ENCODE measurements around the gene DPH7.
"Not testable (repeated sequence)": the region's sequence is repeated elsewhere in the genome, so short reads cannot be mapped to it uniquely, and the experiment has no call there.

The DPH7 gene

DNA sequence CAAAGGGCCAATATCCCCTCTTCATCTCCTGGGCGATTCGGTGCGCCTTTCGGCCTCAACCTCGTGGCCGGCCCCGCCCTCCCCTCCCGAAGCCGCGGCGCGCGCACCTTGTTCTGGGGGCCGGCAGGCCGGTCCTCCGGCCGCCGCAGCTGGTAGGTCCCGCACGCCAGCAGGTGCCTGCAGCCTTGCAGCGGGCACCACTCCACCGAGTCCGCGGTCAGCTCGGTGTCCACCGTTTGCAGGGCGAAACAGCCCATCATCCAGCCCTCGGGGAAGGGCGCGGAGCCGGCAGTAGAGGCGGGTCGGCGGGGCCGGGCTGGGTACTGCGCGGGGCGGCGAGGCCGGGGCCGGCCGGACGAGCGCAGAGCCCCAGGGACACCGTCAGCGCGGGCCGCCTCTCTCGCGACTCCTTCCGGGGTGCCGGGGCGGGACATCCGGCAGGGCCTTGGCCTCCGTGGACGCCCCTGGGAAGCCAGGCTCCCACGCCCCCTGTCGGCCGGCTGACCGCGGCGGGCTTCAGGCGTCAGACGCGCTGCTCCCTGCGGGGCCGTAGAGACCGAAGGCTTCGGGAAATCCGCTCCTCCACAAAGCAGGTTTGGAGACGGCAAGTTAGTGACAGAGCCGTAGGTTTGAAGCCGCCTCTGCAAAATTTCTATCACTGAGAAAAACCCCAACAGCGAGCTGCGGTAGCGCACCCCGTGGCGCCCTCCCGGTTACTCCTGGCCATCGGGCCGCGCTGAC lies at the start of gene DPH7:
TSS of gene DPH7 (minus strand) at position 408 of the 741 bp plus-strand sequence. CDS start at position 260, 148 bp downstream.
- peak; percentile 92 to 96 for DNase-seq (ENCODE audit: low read depth in 2 of 2)

DNA sequence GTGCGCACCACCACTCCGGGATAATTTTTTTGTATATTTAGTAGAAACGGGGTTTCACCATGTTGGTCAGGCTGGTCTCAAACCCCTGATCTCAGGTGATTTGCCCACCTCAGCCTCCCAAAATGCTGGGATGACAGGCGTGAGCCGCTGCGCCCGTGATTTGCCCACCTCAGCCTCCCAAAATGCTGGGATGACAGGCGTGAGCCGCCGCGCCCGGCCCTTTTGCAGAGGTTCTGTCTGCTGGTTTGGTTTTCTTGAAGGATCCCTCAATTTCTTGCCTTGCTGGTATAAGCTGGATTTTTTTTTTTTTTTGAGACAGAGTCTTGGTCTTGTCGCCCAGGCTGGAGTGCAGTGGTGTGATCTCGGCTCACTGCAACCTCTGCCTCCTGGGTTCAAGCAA lies 48.7 kb upstream of the DPH7 start:
- not testable (repeated sequence) for DNase-seq (ENCODE audit: low read depth in 2 of 2)

DNA sequence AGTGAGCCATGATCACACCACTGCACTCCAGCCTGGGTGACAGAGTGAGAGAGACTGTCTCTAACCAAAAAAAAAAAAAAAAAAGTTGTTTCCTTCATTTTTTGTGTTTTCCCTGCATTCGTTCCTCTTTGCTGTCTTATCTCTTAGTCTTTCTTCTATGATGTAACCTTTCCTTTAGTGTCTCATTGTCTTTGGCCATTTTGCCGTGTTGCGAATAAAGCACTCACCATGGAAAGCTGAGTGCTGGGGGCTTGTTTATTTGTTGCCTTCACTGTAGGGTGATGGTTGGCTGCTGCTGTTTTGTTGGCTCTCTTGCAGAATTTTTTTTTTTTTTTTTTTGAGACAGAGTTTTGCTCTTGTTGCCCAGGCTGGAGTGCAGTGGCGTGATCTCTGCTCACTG lies 47.7 kb upstream of the DPH7 start:
- DNase-seq (ENCODE audit: low read depth in 2 of 2) = no peak

DNA sequence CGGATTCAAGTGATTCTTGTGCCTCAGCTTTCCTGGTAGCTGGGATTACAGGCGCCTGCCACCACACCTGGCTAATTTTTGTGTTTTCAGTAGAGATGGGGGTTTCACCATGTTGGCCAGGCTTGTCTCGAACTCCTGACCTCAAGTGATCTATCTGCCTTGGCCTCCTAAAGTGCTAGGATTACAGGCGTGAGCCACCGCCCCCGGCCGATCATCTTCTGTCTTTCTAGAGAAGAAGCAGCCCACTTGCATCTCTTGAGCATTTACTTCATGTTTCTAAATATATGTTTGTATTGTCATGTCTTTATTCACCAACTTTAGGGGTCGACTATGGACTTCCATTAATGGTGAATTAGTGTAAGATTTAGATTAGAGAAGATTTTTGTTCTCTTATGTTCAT lies 43.5 kb upstream of the DPH7 start:
- DNase-seq (ENCODE audit: low read depth in 2 of 2) = not testable (repeated sequence)

DNA sequence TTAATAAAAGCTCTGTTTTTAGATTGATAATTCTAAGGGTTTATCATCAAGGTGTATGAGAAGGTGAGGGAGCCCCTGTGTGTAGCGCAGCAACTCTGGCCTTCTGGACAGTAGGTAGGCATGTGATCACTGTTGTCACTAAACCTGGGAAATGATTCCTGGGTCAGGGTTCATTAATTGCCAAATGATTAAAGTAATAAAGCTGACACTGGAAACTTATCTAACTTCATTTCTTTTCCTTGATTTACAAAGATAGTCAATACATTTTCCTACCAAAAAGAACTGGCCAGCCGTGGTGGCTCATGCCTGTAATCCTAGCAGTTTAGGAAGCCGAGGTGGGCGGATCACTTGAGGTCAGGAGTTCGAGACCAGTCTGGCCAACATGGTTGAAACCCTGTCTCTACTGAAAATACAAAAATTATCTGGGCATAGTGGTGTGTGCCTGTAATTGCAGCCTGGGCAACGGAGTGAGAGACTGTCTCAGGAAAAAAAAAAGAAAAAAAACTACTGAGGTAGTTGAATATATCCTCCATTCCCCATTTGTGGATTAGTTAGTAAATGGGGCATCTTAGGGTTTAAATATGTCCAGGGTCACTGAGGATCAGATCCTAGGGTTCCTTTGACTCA lies 42.5 kb upstream of the DPH7 start:
- DNase-seq (ENCODE audit: low read depth in 2 of 2) = no peak

DNA sequence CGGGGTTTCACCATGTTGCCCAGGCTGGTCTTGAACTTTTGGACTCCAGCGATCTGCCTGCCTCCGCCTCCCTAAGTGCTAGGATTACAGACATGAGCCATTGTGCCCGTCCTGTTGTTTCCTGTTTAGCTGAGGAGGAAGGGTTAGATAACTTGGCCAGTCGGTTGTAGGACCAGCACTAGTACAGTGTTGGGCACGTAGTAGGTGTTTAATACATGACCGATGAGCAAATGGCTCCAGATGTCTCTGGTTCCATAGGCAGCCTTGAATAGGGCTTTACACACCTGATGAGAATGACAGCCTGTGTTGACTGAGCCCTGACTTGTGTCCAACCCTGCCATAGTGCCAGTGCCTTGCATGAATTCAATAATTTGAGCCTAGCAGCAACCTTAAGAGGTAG lies 41.9 kb upstream of the DPH7 start:
- no peak for DNase-seq (ENCODE audit: low read depth in 2 of 2)

DNA sequence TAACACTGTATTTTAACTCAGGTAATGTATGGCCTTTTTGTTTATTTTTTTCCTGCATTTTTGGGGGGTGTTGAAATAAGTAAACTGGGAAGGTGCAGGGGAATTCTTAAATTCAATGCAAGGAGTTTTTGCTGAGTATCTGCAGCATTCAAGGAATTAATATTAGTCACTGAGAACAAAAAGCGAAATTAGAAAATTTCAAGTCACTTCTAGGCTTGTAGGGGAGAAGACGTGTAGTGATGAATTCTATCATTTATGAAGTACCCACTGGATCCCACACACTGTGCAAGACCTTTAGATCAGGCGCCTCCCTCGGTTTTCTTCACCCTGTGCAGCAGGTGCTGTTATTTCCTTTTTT lies 41.3 kb upstream of the DPH7 start:
- no peak for DNase-seq (ENCODE audit: low read depth in 2 of 2)

DNA sequence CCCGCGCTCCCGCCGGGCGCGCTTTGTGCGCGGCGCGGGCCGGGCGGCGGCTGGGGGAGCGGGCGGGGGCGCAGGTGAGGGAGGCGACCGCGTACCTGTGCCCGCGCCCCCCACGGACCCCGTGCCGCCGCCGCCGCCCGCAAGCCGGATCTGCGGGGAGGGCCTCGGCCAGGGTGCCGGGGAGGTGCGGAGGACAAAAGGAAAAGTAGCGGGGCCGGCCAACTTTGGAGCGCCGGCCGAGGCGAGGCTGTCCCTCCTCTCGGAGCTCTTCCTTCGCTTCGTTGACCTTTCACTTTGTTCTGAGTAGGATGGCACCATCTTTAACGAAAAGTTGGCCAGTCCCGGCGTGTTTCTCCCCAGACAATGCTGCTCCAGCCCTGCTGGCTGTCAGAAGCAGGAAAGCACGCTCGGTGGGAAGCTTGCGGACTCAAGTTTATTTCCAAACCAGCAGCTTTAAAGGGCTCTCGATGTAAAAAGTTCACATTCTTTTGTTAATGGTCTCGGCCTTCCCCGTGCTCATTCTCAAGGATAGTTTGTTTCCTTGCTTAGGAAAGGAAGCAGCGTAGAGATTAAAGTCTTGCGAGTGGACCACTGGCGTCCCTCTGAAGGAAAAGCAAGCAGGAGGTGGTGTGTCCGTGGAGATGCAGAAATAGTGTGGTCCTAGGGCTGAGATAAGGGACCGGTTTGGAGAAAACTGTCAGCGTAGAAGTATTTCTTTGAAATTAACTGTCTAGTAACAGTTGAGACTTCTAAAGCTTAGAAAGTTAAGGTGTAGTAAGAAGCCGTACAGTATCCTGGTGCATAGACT lies 40.7 kb upstream of the DPH7 start:
- DNase-seq (ENCODE audit: low read depth in 2 of 2) = no peak

DNA sequence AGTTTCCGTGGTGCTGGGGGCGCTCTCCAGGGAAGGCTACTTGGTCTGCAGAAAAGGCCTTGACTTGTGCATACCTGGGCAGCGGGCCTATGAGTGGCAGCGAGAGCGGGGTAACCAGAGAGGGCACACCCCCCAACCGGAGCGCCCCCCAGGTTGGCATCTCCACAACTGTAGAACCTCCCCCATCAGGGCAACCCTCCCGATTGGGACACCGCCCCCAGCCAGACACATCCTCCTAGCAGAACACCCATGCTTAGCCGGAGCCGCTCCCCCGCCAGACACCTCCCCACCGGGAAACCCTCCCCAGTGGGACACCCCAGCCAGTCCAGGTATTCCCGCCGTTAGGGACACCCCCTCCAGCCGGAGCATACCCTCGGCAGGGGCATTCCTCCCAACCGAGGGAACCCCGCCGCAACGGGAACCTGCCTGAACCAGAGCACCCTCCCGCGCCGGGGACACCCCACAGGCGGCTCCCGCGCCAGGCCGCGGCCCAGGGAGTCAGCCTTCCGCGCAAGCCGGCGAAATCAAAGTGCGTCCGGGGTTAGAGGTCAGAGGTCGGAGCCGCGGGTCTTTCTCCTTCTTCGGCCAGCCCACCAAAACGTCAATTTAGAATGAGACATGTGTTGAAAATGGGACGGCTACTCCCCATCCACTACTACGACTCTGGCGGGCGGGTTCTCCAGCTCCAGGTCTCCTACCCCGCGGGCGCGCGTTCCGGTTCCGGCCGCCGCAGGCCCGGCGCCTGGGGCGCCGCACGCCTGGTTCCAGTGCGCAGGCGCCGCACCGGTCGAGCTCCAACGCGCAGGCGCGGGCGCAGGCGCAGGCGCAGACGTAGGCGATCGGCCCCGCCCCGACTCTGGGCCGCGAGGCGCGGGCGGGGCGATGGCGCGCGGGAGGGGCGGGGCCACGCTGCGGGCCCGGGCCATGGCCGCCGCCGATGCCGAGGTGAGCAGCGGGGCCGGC lies 39.7 kb upstream of the DPH7 start, which contains the start of gene EHMT1:
TSS of gene EHMT1 (plus strand) at position 901 of the 963 bp plus-strand sequence. CDS start at position 925, 24 bp downstream.
- peak; percentile 81 to 87 for DNase-seq (ENCODE audit: low read depth in 2 of 2)

DNA sequence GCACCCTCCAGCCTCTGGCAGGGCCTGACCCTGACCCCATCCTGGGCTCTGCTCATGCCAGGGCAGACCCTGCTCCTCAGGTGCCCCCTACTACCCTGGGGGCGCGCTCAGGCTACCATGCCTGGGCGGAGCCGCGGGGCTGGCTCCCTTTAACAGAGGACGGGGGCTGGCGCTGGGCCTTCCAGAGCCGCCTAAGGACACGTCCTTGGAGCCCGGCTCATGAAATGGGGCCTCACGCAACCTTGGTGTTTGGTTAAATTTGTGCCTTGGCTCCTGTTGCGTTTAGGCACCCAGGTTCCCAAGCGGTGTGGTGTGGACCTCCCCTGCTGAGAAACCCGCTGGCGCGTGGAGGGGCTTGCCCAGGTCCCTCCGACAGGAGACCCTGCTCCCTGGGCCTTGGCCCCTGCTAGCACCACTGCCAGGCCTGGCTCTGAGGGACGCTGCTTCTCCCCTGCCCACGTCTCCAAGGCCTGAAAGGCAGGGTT lies 36.7 kb upstream of the DPH7 start:
- DNase-seq (ENCODE audit: low read depth in 2 of 2) = no peak

DNA sequence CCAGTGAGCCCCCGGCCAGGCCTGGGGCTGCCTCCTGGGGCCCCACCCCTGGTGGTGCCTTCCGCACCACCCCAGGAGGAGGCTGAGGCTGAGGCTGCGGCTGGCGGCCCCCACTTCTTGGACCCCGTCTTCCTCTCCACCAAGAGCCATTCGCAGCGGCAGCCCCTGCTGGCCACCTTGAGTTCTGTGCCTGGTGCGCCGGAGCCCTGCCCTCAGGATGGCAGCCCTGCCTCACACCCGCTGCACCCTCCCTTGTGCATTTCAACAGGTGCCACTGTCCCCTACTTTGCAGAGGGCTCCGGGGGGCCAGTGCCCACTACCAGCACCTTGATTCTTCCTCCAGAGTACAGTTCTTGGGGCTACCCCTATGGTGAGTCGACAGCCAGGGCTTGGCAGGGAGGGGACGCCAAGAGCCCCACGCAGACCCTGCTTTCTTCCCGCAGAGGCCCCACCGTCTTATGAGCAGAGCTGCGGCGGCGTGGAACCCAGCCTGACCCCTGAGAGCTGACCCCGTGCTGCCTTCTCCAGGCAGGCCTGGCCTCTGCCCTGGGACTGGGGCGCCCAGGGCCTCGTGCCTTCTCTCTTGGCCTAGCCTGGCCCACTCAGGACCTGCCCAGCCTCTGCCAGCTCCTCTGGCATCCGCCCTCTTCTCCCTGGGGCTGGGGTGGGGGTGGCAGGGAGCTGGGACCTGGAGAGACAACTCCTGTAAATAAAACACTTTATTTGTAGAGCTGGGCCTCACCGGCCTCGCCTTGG lies 36.1 kb upstream of the DPH7 start:
- no peak for DNase-seq (ENCODE audit: low read depth in 2 of 2)

DNA sequence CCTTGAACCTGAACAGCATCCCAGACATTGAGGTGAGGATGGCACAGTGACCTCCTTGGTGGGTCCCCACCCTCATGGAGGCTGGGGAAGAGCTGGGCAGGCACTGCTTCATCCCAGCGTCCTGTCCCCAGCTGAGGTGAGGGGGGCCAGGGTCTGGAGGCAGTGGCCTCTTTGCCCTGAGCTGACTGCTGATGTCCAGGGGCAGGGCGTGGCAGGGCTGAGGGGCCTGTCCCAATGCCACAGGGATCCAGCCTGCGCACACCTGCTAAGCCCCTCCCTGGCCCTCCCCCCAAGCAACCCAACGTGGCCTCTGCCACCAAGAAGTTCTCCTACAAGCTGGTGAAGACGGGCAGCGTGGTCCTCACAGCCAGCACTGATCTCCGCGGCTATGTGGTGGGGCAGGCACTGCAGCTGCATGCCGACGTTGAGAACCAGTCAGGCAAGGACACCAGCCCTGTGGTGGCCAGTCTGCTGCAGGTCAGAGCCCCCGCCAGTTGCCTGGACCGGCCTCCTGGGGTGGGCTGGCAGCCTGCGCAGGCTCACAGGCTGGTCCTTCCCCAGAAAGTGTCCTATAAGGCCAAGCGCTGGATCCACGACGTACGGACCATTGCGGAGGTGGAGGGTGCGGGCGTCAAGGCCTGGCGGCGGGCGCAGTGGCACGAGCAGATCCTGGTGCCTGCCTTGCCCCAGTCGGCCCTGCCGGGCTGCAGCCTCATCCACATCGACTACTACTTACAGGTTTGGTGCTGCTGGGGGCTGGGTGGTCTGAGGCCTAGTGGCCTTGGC lies 35.2 kb upstream of the DPH7 start:
- DNase-seq (ENCODE audit: low read depth in 2 of 2) = no peak

DNA sequence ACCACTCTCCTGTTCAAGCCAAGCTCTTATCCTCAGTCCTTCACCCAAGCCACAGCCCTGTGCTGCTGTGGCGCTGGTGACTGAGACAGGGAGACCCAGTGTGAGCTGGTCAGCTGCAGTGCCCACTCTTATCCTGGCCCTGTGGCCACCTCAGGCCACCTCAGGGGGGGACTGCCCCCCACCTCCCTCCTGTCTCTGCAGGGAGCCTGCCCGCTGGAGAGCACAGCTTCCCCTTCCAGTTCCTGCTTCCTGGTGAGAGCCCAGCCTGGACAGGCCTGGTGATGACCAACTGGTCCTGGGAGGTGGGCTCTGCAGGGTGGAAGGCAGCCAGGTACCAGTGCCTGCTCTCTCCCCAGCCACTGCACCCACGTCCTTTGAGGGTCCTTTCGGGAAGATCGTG lies 34.5 kb upstream of the DPH7 start:
- no peak for DNase-seq (ENCODE audit: low read depth in 2 of 2)

DNA sequence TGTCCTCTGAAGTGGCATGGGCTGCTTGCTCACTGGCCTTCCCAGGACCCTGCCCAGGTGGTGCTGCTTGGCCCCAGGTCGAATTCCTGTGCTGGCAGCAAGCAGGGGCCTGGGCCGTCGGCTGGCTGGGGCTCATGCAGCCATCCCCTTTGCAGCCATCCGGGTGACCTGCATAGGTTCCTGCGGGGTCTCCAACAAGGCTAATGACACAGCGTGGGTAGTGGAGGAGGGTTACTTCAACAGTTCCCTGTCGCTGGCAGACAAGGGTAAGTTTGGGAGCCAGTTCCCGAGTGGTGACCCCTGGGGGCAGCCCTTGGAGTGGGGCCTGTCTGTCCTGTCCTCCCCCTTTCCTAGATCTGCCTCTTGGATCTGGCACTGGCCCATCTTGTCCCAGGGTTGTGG lies 34.0 kb upstream of the DPH7 start:
- DNase-seq (ENCODE audit: low read depth in 2 of 2) = no peak

DNA sequence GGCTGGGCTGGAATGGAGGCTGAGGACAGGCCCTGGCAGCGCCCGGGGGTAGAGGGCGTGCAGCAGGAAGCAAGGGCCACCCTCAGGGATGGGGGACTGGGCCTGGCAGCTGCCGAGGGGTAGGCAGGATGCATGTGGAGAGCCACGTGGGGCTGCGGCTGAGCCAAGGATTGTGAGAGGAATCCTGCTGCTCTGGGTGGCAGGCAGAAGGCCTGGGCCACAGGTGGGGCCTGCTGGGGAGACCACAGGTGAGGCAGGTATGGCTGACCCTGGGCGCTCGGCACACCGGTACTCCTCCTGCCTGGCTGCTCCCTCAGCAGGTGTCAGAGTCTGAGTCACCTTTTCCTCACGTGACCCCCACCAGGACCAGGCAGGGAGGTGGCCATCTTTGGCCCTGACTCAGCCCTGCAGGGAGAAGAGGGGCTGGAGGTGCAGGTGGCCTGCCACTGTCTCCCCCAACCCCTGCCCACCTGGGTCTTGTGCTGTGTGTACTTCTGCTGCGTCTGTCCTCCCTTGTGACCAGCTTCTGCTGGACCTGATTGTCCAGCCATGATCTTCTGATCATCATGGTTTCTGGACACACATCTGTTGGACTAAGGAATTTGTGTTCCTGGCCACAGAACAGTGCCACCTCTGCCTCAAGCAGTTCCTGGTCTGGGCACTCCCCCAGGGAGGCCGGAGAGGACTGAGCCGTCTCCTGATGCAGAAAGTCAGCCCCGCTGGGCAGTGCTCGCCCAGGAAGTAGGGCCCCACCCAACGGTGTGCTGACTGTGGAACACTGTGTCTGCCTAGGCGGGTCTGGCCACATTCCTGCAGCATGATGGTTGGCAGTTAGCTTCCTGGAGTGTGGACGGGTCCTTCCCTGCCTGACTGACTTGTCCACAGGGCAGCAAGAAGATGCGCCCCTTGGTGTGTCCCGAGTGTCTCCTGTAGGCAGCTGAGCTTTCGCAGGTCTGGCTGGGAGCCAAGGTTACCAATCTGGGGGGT lies 33.2 kb upstream of the DPH7 start:
- no peak for DNase-seq (ENCODE audit: low read depth in 2 of 2)

DNA sequence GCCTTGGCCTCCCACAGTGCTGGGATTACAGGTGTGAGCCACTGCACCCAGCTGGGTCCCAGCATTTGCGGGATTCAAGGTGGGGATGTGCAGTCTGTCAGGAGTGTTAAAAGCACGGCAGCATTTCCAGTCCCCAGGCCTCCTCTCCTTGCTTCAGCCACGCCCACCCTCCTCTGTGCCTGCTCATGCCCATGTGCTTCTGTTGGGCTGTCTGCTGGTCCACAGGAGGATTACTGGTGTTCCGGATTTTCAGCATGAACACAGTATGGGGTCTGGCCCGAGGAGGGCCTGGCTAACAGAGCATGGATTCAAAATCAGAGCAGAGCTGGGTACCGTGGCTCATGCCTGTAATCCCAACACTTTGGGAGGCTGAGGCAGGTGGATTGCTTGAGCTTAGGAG lies 32.2 kb upstream of the DPH7 start:
- no peak for DNase-seq (ENCODE audit: low read depth in 2 of 2)

DNA sequence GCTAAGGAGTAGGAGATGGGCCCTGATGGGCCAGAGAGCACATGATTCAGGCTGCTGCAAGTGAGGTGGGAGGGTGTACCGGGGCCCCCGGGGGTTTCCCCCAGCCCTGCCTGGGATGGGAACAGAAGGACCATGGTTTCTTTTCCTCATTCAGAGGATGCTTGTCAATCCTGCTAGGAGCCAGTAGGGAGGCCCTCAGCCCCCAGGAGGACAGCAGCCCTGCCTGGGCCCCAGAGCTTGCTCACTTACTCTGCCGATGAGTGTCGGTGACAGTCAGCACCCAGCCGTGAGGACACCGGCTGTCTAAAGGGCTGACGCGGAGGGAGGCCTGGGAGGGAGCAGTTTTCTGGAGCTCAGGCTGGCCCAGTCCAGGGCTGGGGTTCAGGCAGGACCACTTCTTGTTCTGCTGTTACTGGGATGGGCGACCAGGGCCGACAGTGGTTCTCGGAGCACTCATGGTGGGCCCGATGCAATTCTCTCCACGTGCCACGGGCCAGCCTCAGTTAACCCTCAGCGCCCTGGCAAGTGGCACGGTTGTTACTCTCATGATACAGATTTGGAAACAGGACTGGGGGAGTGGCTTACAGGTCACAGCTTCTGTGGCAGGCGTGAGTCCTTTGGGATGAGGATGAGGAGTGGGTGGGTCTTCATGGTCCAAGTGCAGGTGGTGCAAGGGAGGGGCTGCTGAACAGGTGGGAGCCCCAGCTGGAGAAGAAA lies 28.6 kb upstream of the DPH7 start:
- no peak for DNase-seq (ENCODE audit: low read depth in 2 of 2)

DNA sequence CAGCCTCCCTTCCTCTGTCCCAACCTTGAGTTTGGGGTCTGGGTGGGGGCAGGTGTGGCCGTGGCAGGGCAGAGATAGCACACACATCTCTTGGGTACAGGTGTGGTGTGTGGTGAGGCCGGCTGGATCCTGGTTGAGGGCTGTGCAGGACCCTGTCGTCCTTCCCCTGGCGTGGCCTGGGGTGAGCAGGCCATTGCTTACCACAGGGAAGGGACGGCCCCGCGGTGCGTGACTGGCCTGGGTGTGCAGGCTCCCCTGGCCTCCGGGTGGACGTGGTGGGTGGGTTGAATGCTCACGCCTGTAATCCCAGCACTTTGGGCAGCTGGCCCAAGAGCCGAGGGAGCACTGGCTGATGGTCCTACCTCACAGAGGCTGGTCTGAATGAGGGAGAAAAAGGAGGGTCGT lies 28.0 kb upstream of the DPH7 start:
- no peak for DNase-seq (ENCODE audit: low read depth in 2 of 2)
